Skin of body (tissue), 2 donors: ENCODE data around the gene KAT7. TPM values are rescaled to one million over a fixed set of nuclear protein-coding genes. Genes with fewer than 3 reads are reported as not detected.
"Not testable (repeated sequence)": the region's sequence is repeated elsewhere in the genome, so short reads cannot be mapped to it uniquely, and the experiment has no call there.

Source experiments
- DNase-seq: peaks from one replicate; lab custom pipeline; 2025; lab: John Stamatoyannopoulos, UW
- total RNA-seq: library from RNA; depleted of rRNA; stranded (reverse); fragments of >200 nt; gene quantifications from one replicate; pipeline ENCODE4 v1.2.3, GENCODE V29; 2014

KAT7 gene
- total RNA-seq, result 35.6 TPM

GRCh38 chr17:49788478-49789242 lies at the start of gene KAT7:
TSS of gene KAT7 (plus strand) at chr17:49788681. CDS start at chr17:49788835, 154 bp downstream.
- DNase-seq, result peak; percentile 100

GRCh38 chr17:49739641-49740271 lies 48.7 kb upstream of the KAT7 start:
- DNase-seq, result peak; percentile 32

- no peak for DNase-seq
These were observed 47.3 kb upstream of the KAT7 start for GRCh38 chr17:49741009-49741691.

GRCh38 chr17:49741692-49742076 lies 46.8 kb upstream of the KAT7 start:
- no peak for DNase-seq

DNA sequence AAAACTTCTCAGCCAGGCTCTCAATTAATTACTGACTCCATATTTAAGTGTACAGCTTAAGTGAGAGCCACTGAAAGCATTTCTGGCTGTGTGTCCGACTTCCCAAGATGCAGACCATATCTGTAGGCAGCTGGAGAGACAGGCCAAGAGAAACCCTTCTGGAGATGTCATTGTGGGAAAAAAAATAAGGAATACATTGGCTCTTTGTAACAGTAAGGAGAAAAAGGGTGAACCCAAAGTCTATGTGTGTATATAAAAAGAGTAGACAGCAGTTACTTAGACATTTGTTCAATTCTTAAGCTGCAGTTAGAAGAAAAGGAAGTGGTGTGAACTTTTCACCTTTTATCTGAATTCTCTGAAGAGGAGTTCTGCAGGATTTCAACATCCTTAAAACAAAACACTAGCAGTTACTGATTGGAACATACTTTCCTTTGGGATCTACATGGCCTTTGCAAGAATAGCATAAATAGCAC lies 46.3 kb upstream of the KAT7 start:
- no peak for DNase-seq

DNA sequence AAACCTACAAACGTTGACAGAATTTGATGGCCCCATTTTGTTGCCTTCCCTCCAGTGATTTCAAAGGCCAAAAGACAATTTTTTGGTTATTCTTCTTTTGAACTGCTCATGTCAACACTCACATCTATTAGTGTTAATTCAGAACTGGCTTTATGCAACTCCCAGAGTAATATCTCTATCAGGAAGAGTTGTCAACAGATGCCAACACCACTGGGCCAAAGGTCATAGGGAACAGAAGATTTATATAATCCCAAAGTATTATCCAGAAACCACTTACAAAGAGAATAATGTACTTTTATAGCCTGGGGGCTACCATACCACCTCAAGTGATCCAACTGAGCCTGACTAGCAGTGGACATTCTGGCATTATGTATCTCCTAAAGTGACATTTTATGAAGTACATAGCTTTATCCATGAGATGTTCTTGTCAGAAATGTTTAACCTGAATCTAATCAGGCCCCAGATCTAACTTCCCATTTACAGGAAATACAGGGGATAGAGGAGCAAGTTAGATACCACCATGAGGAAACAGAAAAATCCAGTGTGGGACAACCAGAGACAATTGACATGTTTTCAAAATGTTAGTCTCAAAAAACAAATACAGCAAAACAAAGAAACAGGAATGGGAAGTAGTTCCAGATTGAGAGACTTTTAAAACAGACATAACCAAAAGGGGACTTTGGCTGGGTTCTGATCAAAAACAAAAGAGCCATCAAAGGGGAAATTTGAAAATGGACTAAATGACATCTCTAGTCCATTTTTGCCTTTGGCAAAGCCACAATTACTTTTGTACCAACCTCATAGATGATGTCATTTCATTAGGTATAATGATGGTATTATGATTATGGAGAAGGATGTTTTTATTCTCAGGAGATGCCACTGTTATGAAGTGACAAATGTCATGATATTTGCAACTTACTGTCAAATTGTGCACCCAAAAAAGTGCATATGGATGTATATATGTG lies 43.0 kb upstream of the KAT7 start:
- no peak for DNase-seq

GRCh38 chr17:49746791-49747490 lies 41.5 kb upstream of the KAT7 start:
- no peak for DNase-seq

DNA sequence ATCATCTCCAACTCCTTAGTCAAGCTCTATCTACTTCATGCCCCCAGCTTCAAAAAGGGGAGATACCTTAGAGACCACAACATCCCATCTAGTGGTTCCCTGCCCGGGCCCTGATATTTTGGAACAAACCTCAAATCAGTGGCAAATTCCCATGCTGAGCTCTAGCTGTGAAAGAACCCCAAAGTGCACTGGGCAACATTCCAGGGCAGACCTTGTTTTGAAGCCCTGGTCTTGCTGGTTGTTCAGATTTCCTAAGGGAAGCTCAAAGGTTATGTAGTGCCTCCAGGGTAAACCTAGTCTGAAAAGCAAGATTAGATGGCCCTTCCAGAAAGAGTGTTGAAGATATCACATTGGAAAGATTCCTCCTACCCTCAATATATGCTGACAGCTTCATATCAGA lies 40.8 kb upstream of the KAT7 start:
- no peak for DNase-seq

DNA sequence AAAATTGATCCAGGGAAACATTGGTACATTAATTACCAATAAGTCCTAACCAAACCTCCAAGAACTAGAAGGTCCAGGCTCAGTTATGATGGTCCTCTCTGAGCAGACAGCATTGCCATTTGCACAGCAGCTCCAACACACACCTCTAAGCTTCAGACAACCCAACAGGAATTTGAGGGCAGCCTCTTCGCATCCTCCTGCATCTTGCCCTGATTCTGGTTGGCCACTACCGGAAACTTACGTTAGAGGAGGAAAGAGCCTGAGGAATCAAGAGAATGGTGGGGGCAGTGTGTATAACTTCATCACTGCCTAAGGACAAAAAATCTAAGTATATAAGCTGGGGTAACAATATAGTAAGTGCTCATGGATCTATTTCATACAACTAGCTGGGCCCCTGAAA lies 40.3 kb upstream of the KAT7 start:
- no peak for DNase-seq

GRCh38 chr17:49748791-49749190 lies 39.7 kb upstream of the KAT7 start:
- DNase-seq, result no peak

- DNase-seq, result no peak
These were observed 38.8 kb upstream of the KAT7 start for GRCh38 chr17:49749730-49750129.

- DNase-seq, result no peak
These were observed 36.0 kb upstream of the KAT7 start for GRCh38 chr17:49752508-49752907.

DNA sequence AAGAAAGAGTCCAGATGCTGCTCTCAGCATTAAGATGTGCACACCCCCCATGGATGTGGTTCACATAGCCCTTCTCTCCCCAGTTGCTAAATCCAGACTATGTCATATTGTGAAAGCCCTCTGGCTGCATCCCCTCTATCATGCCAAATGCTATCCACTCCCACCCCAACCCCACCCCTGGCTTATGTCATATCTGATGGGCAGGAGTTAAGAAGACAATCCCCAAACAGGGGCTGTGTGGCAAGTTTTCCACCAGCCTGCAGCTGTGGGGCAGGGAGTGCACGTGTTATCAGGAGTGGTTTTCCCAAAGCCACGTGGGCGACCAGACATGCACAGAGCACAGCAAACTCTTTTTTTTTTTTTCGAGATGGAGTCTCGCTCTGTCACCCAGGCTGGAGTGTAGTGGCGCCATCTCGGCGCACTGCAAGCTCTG lies 34.5 kb upstream of the KAT7 start:
- no peak for DNase-seq

GRCh38 chr17:49755663-49756283 lies 32.7 kb upstream of the KAT7 start:
- no peak for DNase-seq

GRCh38 chr17:49756323-49757150 lies 31.9 kb upstream of the KAT7 start:
- DNase-seq, result no peak

DNA sequence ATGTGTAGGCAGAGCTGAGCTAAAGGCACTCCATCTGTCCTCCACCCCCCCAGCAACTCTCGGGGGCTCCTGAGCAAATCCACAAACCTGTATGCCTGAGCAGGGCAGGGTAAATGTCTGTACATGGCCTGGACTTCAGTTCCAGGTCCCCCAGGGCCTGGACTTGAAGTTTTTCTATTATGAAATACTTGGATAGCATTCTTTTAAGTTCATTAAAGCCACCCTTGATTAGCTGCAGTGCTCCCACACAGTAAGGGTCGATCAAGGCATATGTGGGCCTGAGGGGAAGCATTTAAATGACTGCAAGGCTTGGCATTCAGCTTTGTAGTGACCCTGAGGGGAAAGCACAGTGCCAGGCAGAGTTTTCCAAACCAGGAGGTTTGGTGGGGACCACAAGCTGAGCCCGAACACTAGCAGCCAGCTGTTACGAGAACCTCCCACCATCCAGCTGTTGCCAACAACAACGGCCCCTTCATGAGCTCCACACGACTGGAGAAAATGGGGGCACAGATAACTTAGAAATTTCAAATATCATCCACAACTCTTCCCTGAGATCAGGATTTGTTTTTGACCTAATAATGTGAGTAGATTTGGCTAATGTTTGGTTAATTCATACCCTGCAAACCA lies 31.2 kb upstream of the KAT7 start:
- DNase-seq, result no peak

DNA sequence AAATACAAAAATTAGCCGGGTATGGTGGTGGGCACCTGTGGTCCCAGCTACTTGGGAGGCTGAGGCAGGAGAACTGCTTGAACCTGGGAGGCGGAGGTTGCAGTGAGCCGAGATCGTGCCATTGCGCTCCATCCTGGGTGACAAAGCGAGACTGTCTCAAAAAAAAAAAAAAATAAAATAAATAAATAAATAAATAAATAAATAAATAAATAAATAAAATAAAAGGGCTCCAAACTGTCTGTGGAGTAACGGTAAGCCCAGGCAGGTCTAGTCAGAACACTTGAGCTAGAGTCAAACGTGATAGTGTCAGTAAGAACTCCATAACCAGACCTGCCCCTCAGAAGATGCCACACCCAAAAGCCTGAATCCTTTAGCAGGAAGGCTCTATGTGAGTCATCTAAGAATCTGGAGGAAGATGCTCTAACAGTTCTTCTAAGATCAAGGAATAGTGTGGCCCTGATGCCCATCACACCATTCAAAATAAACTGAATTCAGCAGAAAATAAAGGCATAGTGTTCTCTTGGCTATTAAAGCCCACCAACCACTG lies 29.9 kb upstream of the KAT7 start:
- DNase-seq, result not testable (repeated sequence)

DNA sequence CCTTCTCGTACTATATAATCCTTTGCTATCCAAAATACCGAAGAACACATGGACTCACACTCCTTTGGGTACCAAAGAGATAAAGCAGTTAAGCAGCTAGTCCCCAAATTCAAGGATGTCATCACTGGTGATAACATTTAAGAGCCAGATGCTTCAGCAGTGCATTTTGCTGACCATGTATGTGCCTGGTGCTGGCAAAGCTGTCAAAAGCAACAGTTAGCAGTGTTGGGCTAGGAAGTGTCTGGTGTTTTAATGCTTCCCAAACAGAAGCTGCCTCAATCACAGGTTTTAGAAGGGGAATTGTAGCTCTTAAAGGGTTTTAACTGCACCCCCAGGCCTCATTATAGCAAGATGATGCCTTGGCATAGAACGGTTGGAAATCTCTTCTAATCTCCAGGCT lies 29.3 kb upstream of the KAT7 start:
- no peak for DNase-seq
